ENCODE data around the gene OR10T2.

GRCh38 chr1:158355773-158356285 lies 43.4 kb downstream of the OR10T2 start:
- TF ChIP-seq POLR2A (IDR thresholded peaks at IDR 0.05): no peak
- TF ChIP-seq POLR2AphosphoS5 (IDR thresholded peaks at IDR 0.05): no peak

All from spleen (tissue), 3 donors.